ENCODE data around the gene MAD1L1. TPM values are rescaled to one million over a fixed set of nuclear protein-coding genes. Genes with fewer than 3 reads are reported as not detected.
"Not testable (repeated sequence)": the region's sequence is repeated elsewhere in the genome, so short reads cannot be mapped to it uniquely, and the experiment has no call there.

The MAD1L1 gene
- polyA plus RNA-seq, 2 donors = 18.0 to 24.9 TPM

GRCh38 chr7:2063563-2064260, 169.0 kb downstream of the MAD1L1 start:
- H3K27me3 ChIP-seq (ENCODE audit: control insufficient read depth in 1 of 2, insufficient read depth in 2 of 2, low read length in 2 of 2) = no peaks in the 10 kb centered on the region
- H3K27ac ChIP-seq (ENCODE audit: low read depth in 2 of 2, low read length in 1 of 2) = no peak overlapping the region
- peaks cover 3 to 7% of the 10 kb centered on the region in 2 donors for H3K36me3 ChIP-seq (ENCODE audit: control insufficient read depth in 2 of 2, insufficient read depth in 2 of 2, low read length in 1 of 2)
- 50 to 51% methylated on average over 23 to 24 of the region's 24 CpGs for WGBS, 2 donors
- H3K4me3 ChIP-seq (ENCODE audit: low read depth in 1 of 2, low read length in 2 of 2) = no peak overlapping the region
- peaks cover 0 to 7% of the 10 kb centered on the region in 2 donors for H3K9me3 ChIP-seq (ENCODE audit: control insufficient read depth in 2 of 2, insufficient read depth in 1 of 2, low read depth in 1 of 2, low read length in 1 of 2)
- H3K4me1 ChIP-seq (ENCODE audit: control insufficient read depth in 2 of 2, insufficient read depth in 2 of 2, low read length in 1 of 2) = peaks cover 0 to 9% of the 10 kb centered on the region in 2 donors

- peaks cover 0 to 3% of the 10 kb centered on the region in 2 donors for H3K36me3 ChIP-seq (ENCODE audit: control insufficient read depth in 2 of 2, insufficient read depth in 2 of 2, low read length in 1 of 2)
- peaks cover 0 to 7% of the 10 kb centered on the region in 2 donors for H3K9me3 ChIP-seq (ENCODE audit: control insufficient read depth in 2 of 2, insufficient read depth in 1 of 2, low read depth in 1 of 2, low read length in 1 of 2)
- H3K4me3 ChIP-seq (ENCODE audit: low read depth in 1 of 2, low read length in 2 of 2) = no peak overlapping the region
- 84 to 92% methylated on average over 11 of the region's 11 CpGs for WGBS, 2 donors
- H3K4me1 ChIP-seq (ENCODE audit: control insufficient read depth in 2 of 2, insufficient read depth in 2 of 2, low read length in 1 of 2) = peaks cover 0 to 9% of the 10 kb centered on the region in 2 donors
- no peaks in the 10 kb centered on the region for H3K27me3 ChIP-seq (ENCODE audit: control insufficient read depth in 1 of 2, insufficient read depth in 2 of 2, low read length in 2 of 2)
- no peak overlapping the region for H3K27ac ChIP-seq (ENCODE audit: low read depth in 2 of 2, low read length in 1 of 2)
Observed at GRCh38 chr7:2062648-2063047, 170.1 kb downstream of the MAD1L1 start.

- Histone ChIP-seq H3K4me3 (ENCODE audit: low read depth in 1 of 2, low read length in 2 of 2) (no peak overlapping the region), H3K4me1 (ENCODE audit: control insufficient read depth in 2 of 2, insufficient read depth in 2 of 2, low read length in 1 of 2) (peaks cover 0 to 9% of the 10 kb centered on the region in 2 donors), H3K27ac (ENCODE audit: low read depth in 2 of 2, low read length in 1 of 2) (no peak overlapping the region), H3K36me3 (ENCODE audit: control insufficient read depth in 2 of 2, insufficient read depth in 2 of 2, low read length in 1 of 2) (peaks cover 0 to 1% of the 10 kb centered on the region in 2 donors), H3K9me3 (ENCODE audit: control insufficient read depth in 2 of 2, insufficient read depth in 1 of 2, low read depth in 1 of 2, low read length in 1 of 2) (peaks cover 0 to 7% of the 10 kb centered on the region in 2 donors), H3K27me3 (ENCODE audit: control insufficient read depth in 1 of 2, insufficient read depth in 2 of 2, low read length in 2 of 2) (no peaks in the 10 kb centered on the region)
- WGBS, 2 donors = 90 to 91% methylated on average over 11 of the region's 11 CpGs
Observed at GRCh38 chr7:2060701-2061100, 172.0 kb downstream of the MAD1L1 start.

GRCh38 chr7:2059964-2060700, 172.6 kb downstream of the MAD1L1 start:
- Histone ChIP-seq H3K4me3 (ENCODE audit: low read depth in 1 of 2, low read length in 2 of 2) (no peak overlapping the region), H3K27ac (ENCODE audit: low read depth in 2 of 2, low read length in 1 of 2) (no peak overlapping the region), H3K9me3 (ENCODE audit: control insufficient read depth in 2 of 2, insufficient read depth in 1 of 2, low read depth in 1 of 2, low read length in 1 of 2) (peaks cover 0 to 7% of the 10 kb centered on the region in 2 donors), H3K27me3 (ENCODE audit: control insufficient read depth in 1 of 2, insufficient read depth in 2 of 2, low read length in 2 of 2) (no peaks in the 10 kb centered on the region), H3K36me3 (ENCODE audit: control insufficient read depth in 2 of 2, insufficient read depth in 2 of 2, low read length in 1 of 2) (peaks cover 0 to 1% of the 10 kb centered on the region in 2 donors), H3K4me1 (ENCODE audit: control insufficient read depth in 2 of 2, insufficient read depth in 2 of 2, low read length in 1 of 2) (peaks cover 0 to 11% of the 10 kb centered on the region in 2 donors)
- 95 to 97% methylated on average over 66 of the region's 66 CpGs for WGBS, 2 donors

GRCh38 chr7:2058246-2058645, 174.5 kb downstream of the MAD1L1 start:
- not testable (repeated sequence) for H3K4me3 ChIP-seq (ENCODE audit: low read depth in 1 of 2, low read length in 2 of 2); H3K9me3 ChIP-seq (ENCODE audit: control insufficient read depth in 2 of 2, insufficient read depth in 1 of 2, low read depth in 1 of 2, low read length in 1 of 2); H3K27ac ChIP-seq (ENCODE audit: low read depth in 2 of 2, low read length in 1 of 2); H3K27me3 ChIP-seq (ENCODE audit: control insufficient read depth in 1 of 2, insufficient read depth in 2 of 2, low read length in 2 of 2); H3K36me3 ChIP-seq (ENCODE audit: control insufficient read depth in 2 of 2, insufficient read depth in 2 of 2, low read length in 1 of 2); H3K4me1 ChIP-seq (ENCODE audit: control insufficient read depth in 2 of 2, insufficient read depth in 2 of 2, low read length in 1 of 2)
- WGBS, 2 donors = 60 to 73% methylated on average over 9 to 11 of the region's 13 CpGs

- peaks cover 0 to 4% of the 10 kb centered on the region in 2 donors for H3K4me1 ChIP-seq (ENCODE audit: control insufficient read depth in 2 of 2, insufficient read depth in 2 of 2, low read length in 1 of 2)
- H3K36me3 ChIP-seq (ENCODE audit: control insufficient read depth in 2 of 2, insufficient read depth in 2 of 2, low read length in 1 of 2) = peaks cover 0 to 1% of the 10 kb centered on the region in 2 donors
- H3K9me3 ChIP-seq (ENCODE audit: control insufficient read depth in 2 of 2, insufficient read depth in 1 of 2, low read depth in 1 of 2, low read length in 1 of 2) = peaks cover 0 to 7% of the 10 kb centered on the region in 2 donors
- no peak overlapping the region for H3K27ac ChIP-seq (ENCODE audit: low read depth in 2 of 2, low read length in 1 of 2)
- WGBS, 2 donors = 92 to 93% methylated on average over 11 of the region's 11 CpGs
- no peak overlapping the region for H3K4me3 ChIP-seq (ENCODE audit: low read depth in 1 of 2, low read length in 2 of 2)
- no peaks in the 10 kb centered on the region for H3K27me3 ChIP-seq (ENCODE audit: control insufficient read depth in 1 of 2, insufficient read depth in 2 of 2, low read length in 2 of 2)
Observed at GRCh38 chr7:2055956-2056355, 176.8 kb downstream of the MAD1L1 start.

GRCh38 chr7:2054927-2055326, 177.8 kb downstream of the MAD1L1 start:
- Histone ChIP-seq H3K27me3 (ENCODE audit: control insufficient read depth in 1 of 2, insufficient read depth in 2 of 2, low read length in 2 of 2) (no peaks in the 10 kb centered on the region), H3K4me3 (ENCODE audit: low read depth in 1 of 2, low read length in 2 of 2) (no peak overlapping the region), H3K4me1 (ENCODE audit: control insufficient read depth in 2 of 2, insufficient read depth in 2 of 2, low read length in 1 of 2) (peaks cover 0 to 4% of the 10 kb centered on the region in 2 donors), H3K9me3 (ENCODE audit: control insufficient read depth in 2 of 2, insufficient read depth in 1 of 2, low read depth in 1 of 2, low read length in 1 of 2) (peaks cover 0 to 1% of the 10 kb centered on the region in 2 donors), H3K36me3 (ENCODE audit: control insufficient read depth in 2 of 2, insufficient read depth in 2 of 2, low read length in 1 of 2) (peaks cover 0 to under 1% of the 10 kb centered on the region in 2 donors), H3K27ac (ENCODE audit: low read depth in 2 of 2, low read length in 1 of 2) (no peak overlapping the region)
- WGBS, 2 donors = 53 to 77% methylated on average over 17 of the region's 17 CpGs

GRCh38 chr7:2053395-2053794, 179.3 kb downstream of the MAD1L1 start:
- Histone ChIP-seq H3K36me3 (ENCODE audit: control insufficient read depth in 2 of 2, insufficient read depth in 2 of 2, low read length in 1 of 2) (no peaks in the 10 kb centered on the region), H3K27me3 (ENCODE audit: control insufficient read depth in 1 of 2, insufficient read depth in 2 of 2, low read length in 2 of 2) (no peaks in the 10 kb centered on the region), H3K4me3 (ENCODE audit: low read depth in 1 of 2, low read length in 2 of 2) (no peak overlapping the region), H3K27ac (ENCODE audit: low read depth in 2 of 2, low read length in 1 of 2) (no peak overlapping the region), H3K9me3 (ENCODE audit: control insufficient read depth in 2 of 2, insufficient read depth in 1 of 2, low read depth in 1 of 2, low read length in 1 of 2) (no peaks in the 10 kb centered on the region), H3K4me1 (ENCODE audit: control insufficient read depth in 2 of 2, insufficient read depth in 2 of 2, low read length in 1 of 2) (peaks cover 2 to 11% of the 10 kb centered on the region in 2 donors)
- 95 to 97% methylated on average over 13 of the region's 13 CpGs for WGBS, 2 donors

GRCh38 chr7:2052657-2053048, 180.1 kb downstream of the MAD1L1 start:
- WGBS, 2 donors = 88 to 89% methylated on average over 13 of the region's 13 CpGs
- H3K4me1 ChIP-seq (ENCODE audit: control insufficient read depth in 2 of 2, insufficient read depth in 2 of 2, low read length in 1 of 2) = peaks cover 2 to 11% of the 10 kb centered on the region in 2 donors
- H3K27ac ChIP-seq (ENCODE audit: low read depth in 2 of 2, low read length in 1 of 2) = no peak overlapping the region
- no peaks in the 10 kb centered on the region for H3K9me3 ChIP-seq (ENCODE audit: control insufficient read depth in 2 of 2, insufficient read depth in 1 of 2, low read depth in 1 of 2, low read length in 1 of 2)
- no peak overlapping the region for H3K4me3 ChIP-seq (ENCODE audit: low read depth in 1 of 2, low read length in 2 of 2)
- peaks cover 0 to 2% of the 10 kb centered on the region in 2 donors for H3K36me3 ChIP-seq (ENCODE audit: control insufficient read depth in 2 of 2, insufficient read depth in 2 of 2, low read length in 1 of 2)
- no peaks in the 10 kb centered on the region for H3K27me3 ChIP-seq (ENCODE audit: control insufficient read depth in 1 of 2, insufficient read depth in 2 of 2, low read length in 2 of 2)

Measured in esophagus (tissue), 2 donors.